IPS-NIHi7 (cell line): ENCODE data around the gene KLC4.
A peak's percentile ranks its signal among the peaks of the same experiment; 100 is the strongest.
"Not testable (repeated sequence)": the region's sequence is repeated elsewhere in the genome, so short reads cannot be mapped to it uniquely, and the experiment has no call there.

Experiments
- DNase-seq: peaks from one replicate; pipeline ENCODE4 v3.0.0; 2012; ENCODE audit warnings: mixed read lengths; ENCODE audit errors: extremely low spot score

KLC4 gene

GRCh38 chr6:43036712-43037111, 22.7 kb upstream of the KLC4 start:
- no peak for DNase-seq

GRCh38 chr6:43037197-43037596, 22.2 kb upstream of the KLC4 start:
- DNase-seq, result no peak

GRCh38 chr6:43037706-43038105, 21.7 kb upstream of the KLC4 start:
- no peak for DNase-seq

- no peak for DNase-seq
These were observed 20.7 kb upstream of the KLC4 start for GRCh38 chr6:43038727-43039126.

GRCh38 chr6:43040542-43041257, 18.7 kb upstream of the KLC4 start:
- DNase-seq, result no peak

GRCh38 chr6:43041475-43041874, 18.0 kb upstream of the KLC4 start:
- not testable (repeated sequence) for DNase-seq

- DNase-seq, result no peak
These were observed 16.1 kb upstream of the KLC4 start for GRCh38 chr6:43043310-43043709.

- no peak for DNase-seq
These were observed 14.0 kb upstream of the KLC4 start for GRCh38 chr6:43045371-43045930.

- DNase-seq, result no peak
These were observed 11.4 kb upstream of the KLC4 start for GRCh38 chr6:43047998-43048397.

GRCh38 chr6:43050981-43051380, 8.4 kb upstream of the KLC4 start:
- DNase-seq, result no peak

GRCh38 chr6:43052225-43052841, 7.1 kb upstream of the KLC4 start:
- no peak for DNase-seq

GRCh38 chr6:43052842-43053544, 6.4 kb upstream of the KLC4 start:
- peak; percentile 49 for DNase-seq

- peak; percentile 99 for DNase-seq
These were observed 5.8 kb upstream of the KLC4 start, which contains the start of gene CUL7 for GRCh38 chr6:43053545-43054205. Gene CUL7, minus strand, starts transcription at chr6:43053851. Its CDS starts 1,063 bp downstream, at chr6:43052788.

- DNase-seq, result no peak
These were observed 5.1 kb upstream of the KLC4 start for GRCh38 chr6:43054206-43054943.

GRCh38 chr6:43055966-43056365, 3.5 kb upstream of the KLC4 start:
- DNase-seq, result no peak

GRCh38 chr6:43058531-43058930, 900 bp upstream of the KLC4 start:
- no peak for DNase-seq

GRCh38 chr6:43060034-43060754, 763 bp downstream of the KLC4 start:
- peak; percentile 43 for DNase-seq

- DNase-seq, result no peak
These were observed 1.6 kb downstream of the KLC4 start for GRCh38 chr6:43060755-43061633.

GRCh38 chr6:43061861-43062260, 2.4 kb downstream of the KLC4 start:
- DNase-seq, result no peak

- no peak for DNase-seq
These were observed 3.4 kb downstream of the KLC4 start for GRCh38 chr6:43062818-43063217.
